ENCODE results near the gene MYRF.
A peak's percentile ranks its signal among the peaks of the same experiment; 100 is the strongest.

Gene MYRF

GRCh38 chr11:61778357-61778886 lies 26.0 kb downstream of the MYRF start:
- no peak for DNase-seq

DNA sequence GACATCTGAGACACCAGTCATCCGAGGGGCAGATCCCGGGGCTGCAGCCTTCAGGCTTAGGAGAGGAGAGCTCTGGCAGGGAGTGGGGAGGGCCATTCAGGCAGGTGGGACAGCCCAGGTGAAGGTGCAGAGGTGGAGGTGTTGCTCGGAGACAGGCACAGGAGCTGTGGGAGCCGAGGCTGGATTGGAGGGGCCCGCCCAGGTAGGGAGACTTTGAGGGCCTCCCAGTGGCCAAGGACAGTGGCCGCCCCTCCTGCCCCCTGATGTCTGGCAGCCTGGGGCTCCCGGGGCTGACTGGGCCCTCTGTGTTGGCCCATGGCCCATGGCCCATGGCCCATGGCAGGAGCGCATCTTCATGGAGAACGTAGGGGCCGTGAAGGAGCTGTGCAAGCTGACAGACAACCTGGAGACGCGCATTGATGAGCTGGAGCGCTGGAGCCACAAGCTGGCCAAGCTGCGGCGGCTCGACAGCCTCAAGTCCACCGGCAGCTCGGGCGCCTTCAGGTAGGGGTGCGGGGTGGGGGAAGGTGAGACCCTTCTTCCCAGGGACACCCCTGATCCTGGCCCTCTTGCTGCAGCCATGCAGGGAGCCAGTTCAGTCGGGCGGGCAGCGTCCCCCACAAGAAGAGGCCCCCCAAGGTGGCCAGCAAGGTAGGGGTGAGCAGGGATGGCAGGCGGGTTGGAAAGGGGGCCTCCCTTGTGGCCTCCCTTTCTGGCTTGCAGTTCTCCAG lies 26.6 kb downstream of the MYRF start:
- DNase-seq: no peak

DNA sequence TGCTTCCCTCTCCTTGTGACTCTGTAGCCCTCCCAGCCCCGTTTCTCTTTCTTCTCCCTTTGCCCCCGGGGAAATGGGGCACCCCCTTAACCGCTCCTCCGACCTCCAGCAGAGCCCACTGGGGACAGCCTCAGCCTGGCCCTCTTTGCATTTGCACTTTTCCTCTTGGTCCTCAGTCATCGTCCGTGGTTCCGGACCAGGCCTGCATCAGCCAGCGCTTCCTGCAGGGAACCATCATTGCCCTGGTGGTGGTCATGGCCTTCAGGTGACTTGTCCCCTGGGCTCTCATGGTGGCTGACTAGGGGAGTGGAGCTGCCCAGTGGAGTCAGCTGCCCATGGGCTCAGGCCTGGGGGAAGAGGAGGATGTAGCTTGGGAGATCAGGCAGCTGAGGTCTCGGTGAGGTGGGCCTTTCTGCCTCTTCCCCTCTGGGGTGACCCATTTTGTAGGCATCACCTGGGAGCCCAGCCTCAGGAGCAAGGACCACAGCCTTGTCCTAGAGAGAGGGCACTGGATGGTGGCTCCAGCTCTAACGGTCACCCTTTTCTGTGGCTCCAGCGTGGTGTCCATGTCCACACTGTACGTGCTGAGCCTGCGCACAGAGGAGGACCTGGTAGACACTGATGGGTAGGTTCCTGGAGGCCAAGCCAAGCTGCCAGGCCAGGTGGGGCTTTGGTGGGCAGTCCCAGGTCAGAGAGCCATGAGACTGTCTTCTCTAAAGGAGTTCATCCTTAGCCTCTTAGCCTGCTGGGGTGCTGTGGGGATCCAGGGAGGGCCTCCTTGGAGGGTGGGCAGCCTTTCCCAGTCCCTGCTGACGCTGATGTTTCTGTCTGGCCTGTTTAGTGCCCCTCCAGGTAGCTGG lies 27.5 kb downstream of the MYRF start:
- no peak for DNase-seq

DNA sequence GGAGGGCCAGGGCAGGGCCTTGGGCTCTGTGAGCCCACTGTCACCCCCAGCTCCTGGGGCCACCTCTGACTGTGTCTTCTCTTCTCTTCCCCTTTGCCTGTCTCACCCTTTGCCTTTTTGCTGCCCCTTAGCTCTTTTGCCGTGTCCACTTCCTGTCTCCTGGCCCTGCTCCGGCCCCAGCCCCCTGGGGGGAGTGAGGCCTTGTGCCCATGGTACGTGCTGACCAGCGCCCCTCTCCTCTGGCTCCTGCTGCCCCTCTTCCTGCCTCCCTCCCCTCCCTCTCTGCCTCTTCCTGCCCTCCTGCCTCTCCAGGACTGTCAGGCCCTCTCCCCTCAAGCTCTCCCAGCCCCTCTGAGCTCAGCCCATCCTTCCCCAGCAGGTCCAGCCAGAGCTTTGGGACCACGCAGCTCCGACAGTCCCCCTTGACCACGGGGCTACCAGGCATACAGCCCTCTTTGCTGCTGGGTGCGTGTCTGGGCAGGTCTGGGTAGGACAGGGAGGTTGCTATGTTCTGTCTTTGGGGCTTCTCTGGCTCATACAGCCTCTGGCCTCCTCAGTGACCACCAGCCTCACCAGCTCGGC lies 28.2 kb downstream of the MYRF start:
- no peak for DNase-seq

GRCh38 chr11:61781585-61781984 lies 29.1 kb downstream of the MYRF start:
- DNase-seq: no peak

GRCh38 chr11:61782299-61782698 lies 29.9 kb downstream of the MYRF start:
- no peak for DNase-seq

DNA sequence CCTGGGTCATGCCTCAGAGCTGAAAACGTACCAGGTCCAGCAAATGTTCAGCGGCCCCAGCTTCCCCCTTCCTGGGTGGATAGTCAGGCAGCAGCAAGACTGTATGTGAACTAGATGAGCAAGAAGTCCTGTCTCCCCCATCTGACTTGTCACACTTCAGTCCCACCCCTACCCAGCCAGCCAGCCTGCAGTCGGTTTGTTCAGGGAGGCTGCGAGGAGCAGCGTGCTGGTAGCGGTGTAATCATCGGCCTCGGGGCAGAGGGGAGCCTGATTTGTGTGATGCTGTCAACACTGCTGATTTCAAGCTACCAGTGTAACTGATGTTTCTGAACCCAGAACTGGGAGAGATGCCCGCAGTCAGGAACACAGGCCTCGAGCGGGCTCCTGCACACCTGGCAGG lies 30.4 kb downstream of the MYRF start:
- no peak for DNase-seq

DNA sequence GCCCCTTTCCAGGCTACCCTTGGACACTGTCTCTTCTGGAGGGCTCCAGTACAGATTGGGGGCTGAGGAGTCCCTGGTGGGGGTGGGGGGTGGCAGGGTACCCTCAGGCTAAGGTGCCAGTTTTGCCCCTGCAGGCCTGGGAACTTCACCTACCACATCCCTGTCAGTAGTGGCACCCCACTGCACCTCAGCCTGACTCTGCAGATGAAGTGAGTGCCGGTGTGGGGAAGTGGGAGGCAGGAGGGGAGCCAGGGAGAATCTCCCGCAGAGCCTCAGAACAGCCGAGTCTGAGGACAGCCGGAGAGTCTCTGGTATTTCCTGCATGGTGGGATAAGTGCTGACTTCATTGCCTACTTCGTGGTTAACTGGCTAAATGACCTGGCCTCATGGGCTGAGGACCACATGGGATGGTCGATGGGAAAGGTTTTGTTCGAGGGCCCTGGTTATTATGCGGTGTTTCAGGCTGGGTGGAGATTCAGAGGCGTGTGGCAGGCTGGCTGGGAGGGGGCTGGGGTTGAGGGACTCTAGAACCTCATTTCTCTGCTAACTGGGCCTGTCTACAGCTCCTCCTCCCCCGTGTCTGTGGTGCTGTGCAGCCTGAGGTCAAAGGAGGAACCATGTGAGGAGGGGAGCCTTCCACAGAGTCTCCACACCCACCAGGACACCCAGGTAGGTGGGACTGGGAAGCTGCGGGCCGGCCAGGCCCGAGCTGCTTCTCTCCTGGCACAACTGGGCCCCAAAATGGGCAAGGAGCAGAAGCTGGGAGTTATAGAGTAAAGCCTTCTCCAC lies 31.5 kb downstream of the MYRF start:
- DNase-seq: no peak

GRCh38 chr11:61784506-61784805 lies 32.0 kb downstream of the MYRF start:
- DNase-seq: no peak

GRCh38 chr11:61785837-61786402 lies 33.5 kb downstream of the MYRF start:
- DNase-seq: no peak

- no peak for DNase-seq
Measured at GRCh38 chr11:61787928-61788491, 35.6 kb downstream of the MYRF start.

DNA sequence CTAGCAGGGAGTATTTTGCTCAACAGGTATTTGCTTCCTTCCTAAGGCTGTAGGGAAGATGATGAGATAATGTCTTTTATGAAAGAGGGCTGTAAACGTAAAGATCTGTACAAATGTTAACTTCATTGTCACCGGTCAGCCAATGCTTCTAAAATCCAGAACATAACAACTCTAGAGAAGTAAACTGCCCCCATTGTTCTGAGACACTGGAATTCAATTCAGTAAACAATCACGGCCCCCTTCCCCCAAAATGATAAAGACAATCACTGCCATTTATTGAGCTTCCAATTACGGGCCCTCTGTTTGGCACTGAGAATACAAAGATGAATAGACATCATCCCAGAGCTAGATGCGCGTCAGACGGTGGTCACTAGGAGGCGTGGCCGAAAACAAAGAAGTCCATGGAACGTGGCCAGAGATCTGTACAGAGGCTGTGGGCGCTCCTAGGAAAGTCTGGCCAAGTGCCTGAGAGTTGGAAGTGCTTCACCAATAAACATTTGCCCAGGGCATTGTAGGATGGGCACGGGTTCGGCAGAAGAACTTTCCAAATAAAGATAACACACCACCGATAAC lies 39.4 kb downstream of the MYRF start:
- DNase-seq: peak; percentile 56

- DNase-seq: peak; percentile 90
Measured at GRCh38 chr11:61792310-61793082, 40.1 kb downstream of the MYRF start, which contains the start of the genes FEN1 and TMEM258. Gene FEN1 (plus strand): TSS chr11:61792911. CDS start chr11:61795362, 2,451 bp downstream. Gene TMEM258 (minus strand): TSS chr11:61792599. CDS start chr11:61792558, 41 bp downstream.

GRCh38 chr11:61793083-61793828 lies 40.8 kb downstream of the MYRF start:
- DNase-seq: no peak

DNA sequence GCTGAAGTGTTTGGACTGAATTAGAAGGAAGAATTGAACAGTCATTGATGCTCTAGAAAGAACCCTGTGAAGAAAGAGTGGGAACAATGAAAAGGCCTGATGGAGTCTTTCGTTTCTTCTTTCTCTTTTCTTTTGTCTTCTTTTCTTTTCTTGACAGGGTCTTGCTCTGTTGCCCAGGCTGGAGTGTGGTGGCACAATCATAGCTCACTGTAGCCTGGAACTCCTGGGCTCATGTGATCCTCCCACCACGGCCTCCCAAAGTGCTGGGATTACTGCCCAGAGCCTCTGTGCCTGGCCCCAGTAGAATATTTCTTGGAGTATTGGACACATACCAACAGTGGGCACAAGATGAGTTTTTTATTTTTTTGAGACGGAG lies 41.4 kb downstream of the MYRF start:
- DNase-seq: no peak

GRCh38 chr11:61794579-61794978 lies 42.1 kb downstream of the MYRF start:
- DNase-seq: no peak

GRCh38 chr11:61795459-61795858 lies 43.0 kb downstream of the MYRF start:
- DNase-seq: no peak

- DNase-seq: no peak
Measured at GRCh38 chr11:61795876-61796526, 43.6 kb downstream of the MYRF start.

- peak; percentile 73 for DNase-seq
Measured at GRCh38 chr11:61797263-61797944, 45.0 kb downstream of the MYRF start.
